ENCODE data around the gene WIZ. TPM values are rescaled to one million over a fixed set of nuclear protein-coding genes. Genes with fewer than 3 reads are reported as not detected.

Gene WIZ
- total and polyA plus RNA-seq, 2 of the 8 experiments (the other 6 are each of a cell fraction or from before 2014, with no cell fraction given): 12.5 to 33.2 TPM

GRCh38 chr19:15378534-15379082 lies 71.1 kb downstream of the WIZ start (continued):
- TF ChIP-seq HDAC2 (IDR thresholded peaks at IDR 0.05; ENCODE audit: borderline replicate concordance in 1 of 2, low read depth in 2 of 2, low read length in 2 of 2) (0 out of 4 replicates have a peak, but pooled peaks of 1 of the 2 experiments have one; percentile 13), FOSL1 (IDR thresholded peaks at IDR 0.05; ENCODE audit: insufficient read depth, low read depth, low read length) (peak; percentile 64; the same call in 1 of the 2 replicates), JUN (IDR thresholded peaks at IDR 0.05; ENCODE audit: low read depth, low read length) (no peak), BCL11A (IDR thresholded peaks at IDR 0.05; ENCODE audit: low read depth in 2 of 2, low read length in 2 of 2) (no peak), TAF1 (IDR thresholded peaks at IDR 0.05; ENCODE audit: low read depth, low read length) (0 out of 2 replicates have a peak, but pooled peaks have one; percentile 38)

Measured in H1 (cell line).